Hematopoietic multipotent progenitor cell treated with erythropoietin and hydrocortisone succinate and interleukin-3 and kit ligand, for 6 days (in vitro differentiated cells): ENCODE measurements around the gene RIOX2.
"Not testable (repeated sequence)": the region's sequence is repeated elsewhere in the genome, so short reads cannot be mapped to it uniquely, and the experiment has no call there.

Source experiments
- DNase-seq: peaks from one replicate; pipeline ENCODE4 v3.0.0-alpha.2; 2015

RIOX2 gene

GRCh38 chr3:97971679-97972567, at the start of gene RIOX2:
TSS of gene RIOX2 (minus strand) at chr3:97972431. CDS start at chr3:97967593, 4,838 bp downstream.
- DNase-seq: peak; percentile 85

GRCh38 chr3:98020412-98020811, 48.2 kb upstream of the RIOX2 start:
- DNase-seq: no peak

GRCh38 chr3:98018301-98018700, 46.1 kb upstream of the RIOX2 start:
- no peak for DNase-seq

- no peak for DNase-seq
Measured at GRCh38 chr3:98014268-98014585, 42.0 kb upstream of the RIOX2 start.

- no peak for DNase-seq
Measured at GRCh38 chr3:98013411-98014267, 41.4 kb upstream of the RIOX2 start.

GRCh38 chr3:98012979-98013378, 40.7 kb upstream of the RIOX2 start:
- DNase-seq: no peak

GRCh38 chr3:98010883-98011449, 38.7 kb upstream of the RIOX2 start:
- DNase-seq: not testable (repeated sequence)

- no peak for DNase-seq
Measured at GRCh38 chr3:98010194-98010882, 38.1 kb upstream of the RIOX2 start.

GRCh38 chr3:98008855-98009254, 36.6 kb upstream of the RIOX2 start:
- DNase-seq: no peak

GRCh38 chr3:98005438-98005837, 33.2 kb upstream of the RIOX2 start:
- no peak for DNase-seq

- DNase-seq: no peak
Measured at GRCh38 chr3:98004721-98005120, 32.5 kb upstream of the RIOX2 start.

GRCh38 chr3:98003306-98003969, 31.2 kb upstream of the RIOX2 start:
- DNase-seq: peak; percentile 27

- no peak for DNase-seq
Measured at GRCh38 chr3:98002717-98003116, 30.5 kb upstream of the RIOX2 start.

- no peak for DNase-seq
Measured at GRCh38 chr3:97999994-98000393, 27.8 kb upstream of the RIOX2 start.

- DNase-seq: no peak
Measured at GRCh38 chr3:97999103-97999502, 26.9 kb upstream of the RIOX2 start.

- no peak for DNase-seq
Measured at GRCh38 chr3:97996988-97997387, 24.8 kb upstream of the RIOX2 start.

- no peak for DNase-seq
Measured at GRCh38 chr3:97994328-97994945, 22.2 kb upstream of the RIOX2 start.

GRCh38 chr3:97993526-97993925, 21.3 kb upstream of the RIOX2 start:
- DNase-seq: no peak

- DNase-seq: no peak
Measured at GRCh38 chr3:97992547-97993173, 20.4 kb upstream of the RIOX2 start.

- DNase-seq: no peak
Measured at GRCh38 chr3:97991293-97991682, 19.1 kb upstream of the RIOX2 start.

GRCh38 chr3:97990624-97991292, 18.5 kb upstream of the RIOX2 start:
- DNase-seq: no peak
